Measurements from ENCODE around the gene DCPS.

DNA sequence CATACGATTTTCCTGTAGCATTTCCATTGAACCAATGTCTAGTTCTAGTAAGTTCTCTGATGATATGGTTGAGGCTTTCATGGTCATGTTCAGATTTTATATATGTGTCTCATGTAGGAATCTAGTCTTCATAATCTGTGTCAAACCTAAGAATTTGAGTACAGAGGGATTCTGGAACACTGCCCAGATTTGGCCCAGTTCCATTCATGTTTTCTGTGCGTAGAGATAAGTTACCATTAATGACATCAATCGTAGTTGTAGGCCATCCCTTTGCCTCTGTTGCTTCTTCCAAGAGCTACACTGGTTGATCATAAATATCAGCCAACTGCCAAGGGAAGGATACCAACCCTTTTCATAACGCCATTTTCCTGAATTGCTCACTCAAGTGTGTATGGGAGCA, 74.9 kb downstream of the DCPS start:
- TF ChIP-seq POLR2A (IDR thresholded peaks at IDR 0.05), result no peak
- TF ChIP-seq POLR2AphosphoS5 (IDR thresholded peaks at IDR 0.05), result no peak
- TF ChIP-seq CTCF (IDR thresholded peaks at IDR 0.05), result no peak
